ENCODE data around the gene FOXL1.

FOXL1 gene

DNA sequence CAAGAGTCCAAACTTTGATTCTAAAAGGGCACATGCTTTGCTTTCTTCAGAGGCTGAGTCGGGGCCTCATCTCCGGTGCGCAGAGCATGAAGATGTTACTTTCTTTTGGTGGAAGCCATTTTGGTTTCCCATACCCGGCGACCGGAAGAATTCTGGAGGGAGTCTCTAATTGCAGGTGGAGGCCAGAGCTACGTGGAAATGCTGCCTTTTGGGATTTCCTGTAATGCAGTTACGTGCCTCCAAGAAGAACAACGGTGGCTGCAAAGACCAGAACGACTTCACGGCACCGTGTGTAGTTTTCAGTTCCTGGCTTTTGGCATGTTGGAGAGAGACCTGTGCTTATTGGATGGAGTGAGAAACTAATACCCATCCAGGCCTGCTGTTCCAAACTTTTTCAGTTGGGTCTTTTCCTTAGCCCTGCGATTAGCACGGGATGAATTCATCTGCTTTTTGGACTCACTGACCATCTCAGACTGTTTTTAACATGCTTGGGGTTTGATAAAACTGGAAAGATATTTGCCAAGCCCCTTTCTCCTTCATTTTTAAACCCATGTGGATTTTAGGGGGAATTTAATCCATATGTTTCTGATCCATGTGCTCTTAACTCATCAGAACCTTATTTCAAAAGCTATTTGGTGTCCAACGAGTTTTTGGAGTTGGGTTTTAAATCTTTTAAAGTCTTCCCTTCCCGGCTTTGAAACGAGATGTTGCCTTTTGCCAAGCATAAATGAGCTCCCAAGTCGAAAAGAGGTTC is 19.0 kb downstream of the FOXL1 start:
- Histone ChIP-seq H3K27ac (no peak overlapping the region), H3K4me3 (no peak overlapping the region)

DNA sequence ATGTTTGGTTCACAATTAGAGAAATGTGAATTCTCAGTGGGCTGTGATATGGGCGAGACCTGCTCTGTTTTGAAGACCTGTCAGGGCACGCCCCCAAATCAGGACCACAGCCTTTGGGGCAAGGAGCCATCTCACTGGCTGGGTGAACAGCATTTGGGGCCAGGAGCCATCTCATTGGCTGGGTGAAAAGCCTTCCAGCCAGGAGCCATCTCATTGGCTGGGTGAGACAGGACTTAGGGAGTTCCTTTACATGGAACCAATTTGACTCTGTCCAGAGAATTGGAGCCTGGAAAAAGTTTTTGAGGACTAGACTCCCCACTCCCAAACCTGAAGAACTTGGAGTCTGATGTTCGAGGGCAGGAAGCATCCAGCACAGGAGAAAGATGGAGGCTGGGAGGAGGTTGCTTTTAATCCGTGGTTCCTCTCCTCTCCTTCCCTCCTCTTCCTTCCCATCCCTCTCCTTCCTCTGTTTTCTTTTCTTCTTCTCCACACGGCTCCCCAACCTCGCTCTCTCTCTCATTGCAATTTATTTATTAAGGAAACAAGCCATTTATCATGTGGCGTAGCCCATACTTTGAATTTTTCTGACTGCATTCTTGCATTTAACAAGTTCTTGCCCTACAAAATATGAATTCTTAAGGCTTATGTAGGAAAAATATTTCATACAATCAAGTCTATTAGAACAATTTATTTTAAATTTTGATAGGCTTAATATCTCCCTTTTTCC is 19.7 kb downstream of the FOXL1 start:
- H3K4me3 ChIP-seq, result no peak overlapping the region
- no peak overlapping the region for H3K27ac ChIP-seq

DNA sequence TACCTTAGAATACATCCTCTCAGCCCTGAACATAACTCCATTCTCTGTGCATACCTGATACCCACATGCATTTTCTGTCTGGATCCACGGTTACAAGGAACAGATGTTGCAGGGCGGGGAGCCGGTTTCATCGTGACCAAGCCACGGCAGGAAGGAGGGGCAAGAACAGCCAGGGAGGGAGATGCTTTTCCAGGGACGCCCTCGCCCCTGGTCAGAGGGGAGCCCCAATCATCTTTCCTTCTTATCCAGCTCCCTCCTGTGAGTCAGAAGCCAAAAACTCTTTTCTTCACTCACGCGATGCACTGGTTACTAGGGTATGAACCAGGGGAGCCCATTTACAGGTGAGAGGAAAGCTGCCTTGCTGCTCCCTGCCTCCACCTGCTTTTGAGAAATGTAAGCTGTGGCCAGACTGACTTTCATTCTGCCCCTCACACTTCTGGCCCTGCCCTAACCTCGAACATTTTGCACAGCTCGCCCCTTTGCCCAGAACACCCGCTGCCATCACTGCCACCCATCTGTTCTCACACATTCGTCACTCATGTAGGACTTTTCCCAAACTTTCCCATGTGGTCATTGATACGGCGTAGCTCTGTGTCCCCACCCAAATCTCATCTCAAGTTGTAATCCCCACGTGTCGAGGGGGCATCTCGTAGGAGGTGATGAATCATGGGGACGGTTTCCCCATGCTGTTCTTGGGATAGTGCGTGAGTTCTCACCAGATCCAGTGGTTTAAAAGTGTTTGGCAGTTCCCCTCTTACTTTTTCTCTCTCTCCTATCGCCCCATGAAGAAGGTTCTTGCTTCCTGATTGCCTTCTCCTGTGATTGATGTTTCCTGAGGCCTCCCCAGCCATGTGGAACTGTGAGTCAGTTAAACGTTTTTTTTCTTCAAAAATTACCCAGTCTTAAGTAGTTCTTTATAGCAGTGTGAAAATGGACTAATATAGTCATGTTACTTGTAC is 20.5 kb downstream of the FOXL1 start:
- H3K4me3 ChIP-seq, result no peak overlapping the region

DNA sequence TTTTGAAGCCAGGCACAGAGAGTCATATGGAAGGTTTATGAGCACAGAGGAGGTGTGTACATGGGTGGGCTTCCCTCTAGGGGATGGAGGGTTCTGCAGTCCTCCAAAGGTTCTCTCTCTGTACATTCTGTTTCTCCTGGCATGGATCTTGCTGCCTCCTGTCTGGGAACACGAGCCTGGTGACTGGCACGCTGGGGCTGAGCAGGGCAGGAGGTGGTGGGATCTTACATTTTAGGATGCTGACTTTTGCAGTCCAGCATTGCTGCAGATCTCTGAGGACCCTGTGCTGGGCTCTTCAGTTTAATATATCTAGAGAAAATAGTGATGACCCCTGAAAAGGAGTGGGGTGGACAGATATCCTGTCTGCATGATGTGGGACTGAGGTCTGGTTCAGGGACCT is 23.0 kb downstream of the FOXL1 start:
- Histone ChIP-seq H3K4me3 (no peak overlapping the region), H3K27ac (no peak overlapping the region)

More for the DNA sequence above, 20.5 kb downstream of the FOXL1 start:
- no peak overlapping the region for H3K27ac ChIP-seq

DNA sequence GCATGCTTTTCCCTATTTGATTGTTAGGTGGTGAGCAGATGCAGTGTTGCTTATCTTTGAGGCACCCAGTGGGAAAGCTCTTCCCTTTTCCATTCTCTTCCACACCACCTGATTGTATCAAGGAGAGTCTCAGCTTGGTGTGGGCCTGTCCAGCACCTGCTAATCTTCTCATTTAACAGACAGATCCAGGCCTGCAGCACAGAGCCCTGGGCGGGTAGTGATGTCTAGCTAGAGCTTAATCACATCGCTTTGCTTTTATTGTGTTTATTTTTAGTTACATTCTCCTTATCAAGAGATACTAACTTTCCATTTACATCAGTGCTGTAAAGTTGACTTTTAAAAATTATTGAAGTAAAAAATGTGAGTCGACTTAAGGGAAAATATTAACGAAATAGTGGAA is 24.2 kb downstream of the FOXL1 start:
- H3K27ac ChIP-seq, result no peak overlapping the region
- no peak overlapping the region for H3K4me3 ChIP-seq

DNA sequence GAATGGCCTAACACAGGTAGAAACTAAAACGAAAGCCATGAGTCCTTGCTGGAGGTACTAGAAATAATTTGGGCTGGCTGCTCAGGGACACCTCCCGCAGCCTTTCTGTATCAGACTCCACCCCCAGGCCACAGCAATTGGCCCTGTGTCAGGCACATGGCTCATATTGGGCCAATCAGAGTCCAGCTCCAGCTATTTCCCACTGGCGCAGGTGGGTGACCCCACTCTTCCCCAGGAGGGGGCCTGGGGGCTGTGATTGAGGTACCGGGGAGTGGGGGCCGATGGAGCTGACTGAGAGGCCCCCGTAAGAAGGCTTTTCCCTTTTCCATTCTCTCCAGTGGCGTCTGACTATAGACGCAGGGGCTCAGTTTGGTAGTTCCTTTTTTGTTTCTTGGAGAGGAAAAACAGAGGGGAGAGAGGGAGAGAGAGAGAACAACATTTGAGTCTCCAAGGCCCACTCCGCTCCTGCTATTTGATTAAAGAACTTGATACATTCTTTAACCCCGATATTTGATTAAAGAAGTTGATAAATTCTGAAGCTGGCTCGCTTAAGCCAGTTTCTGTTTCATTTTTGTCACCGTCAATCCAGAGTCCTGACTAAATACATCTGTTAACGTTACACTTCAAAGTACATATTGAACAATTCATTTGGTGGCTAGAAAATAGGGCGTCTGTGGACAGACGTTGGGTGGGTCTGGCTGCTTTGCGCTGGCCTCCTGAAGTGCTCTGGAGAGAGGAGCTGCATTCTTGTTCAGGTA is 26.3 kb downstream of the FOXL1 start:
- Histone ChIP-seq H3K4me3 (peak overlapping the region in 6 of 7 experiments; percentile 4 to 36 (median 22)), H3K27ac (peak overlapping the region in 3 of 21 experiments; percentile 3 to 29 (median 26))

DNA sequence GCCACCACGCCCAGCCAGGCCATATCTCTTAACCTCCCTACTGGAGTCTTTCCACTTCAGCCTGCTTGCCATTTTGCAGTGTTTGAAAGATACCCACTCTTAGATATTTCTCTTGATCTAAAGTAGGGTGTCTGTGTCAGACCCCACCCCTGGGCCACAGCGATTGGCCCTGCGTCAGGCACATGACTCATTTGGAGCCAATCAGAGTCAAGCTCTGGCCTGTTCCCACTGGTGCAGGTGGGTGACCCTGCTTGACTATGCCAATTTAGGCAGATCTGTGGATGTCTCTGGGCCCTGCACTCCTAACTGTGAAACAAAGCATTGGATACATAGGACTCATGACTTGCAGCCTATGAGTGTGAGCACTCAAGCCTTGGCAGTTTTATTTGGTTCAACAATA is 27.6 kb downstream of the FOXL1 start:
- H3K27ac ChIP-seq, result no peak overlapping the region
- H3K4me3 ChIP-seq, result no peak overlapping the region

DNA sequence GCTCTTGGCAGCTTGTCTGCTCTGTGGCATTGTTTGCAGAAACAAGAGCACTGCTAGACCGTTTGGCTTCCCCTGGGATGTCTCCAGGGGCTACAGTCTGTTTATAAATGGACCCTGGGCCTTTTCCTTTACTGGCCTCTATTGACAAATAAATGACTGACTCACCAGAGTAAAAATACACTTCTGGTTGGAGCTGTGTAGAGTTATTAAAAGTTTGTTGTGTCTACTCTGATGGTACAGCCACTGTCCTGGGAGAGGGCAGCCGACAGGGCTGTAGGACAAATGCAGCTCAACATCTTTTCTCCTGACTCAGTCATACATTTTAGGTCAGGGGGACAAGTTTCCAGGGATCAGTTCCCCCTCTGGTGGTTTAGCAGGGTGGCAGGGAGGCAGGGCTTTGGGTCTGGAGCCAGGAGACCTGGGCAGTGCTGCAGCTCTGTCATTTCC is 30.0 kb downstream of the FOXL1 start:
- Histone ChIP-seq H3K27ac (no peak overlapping the region), H3K4me3 (no peak overlapping the region)

DNA sequence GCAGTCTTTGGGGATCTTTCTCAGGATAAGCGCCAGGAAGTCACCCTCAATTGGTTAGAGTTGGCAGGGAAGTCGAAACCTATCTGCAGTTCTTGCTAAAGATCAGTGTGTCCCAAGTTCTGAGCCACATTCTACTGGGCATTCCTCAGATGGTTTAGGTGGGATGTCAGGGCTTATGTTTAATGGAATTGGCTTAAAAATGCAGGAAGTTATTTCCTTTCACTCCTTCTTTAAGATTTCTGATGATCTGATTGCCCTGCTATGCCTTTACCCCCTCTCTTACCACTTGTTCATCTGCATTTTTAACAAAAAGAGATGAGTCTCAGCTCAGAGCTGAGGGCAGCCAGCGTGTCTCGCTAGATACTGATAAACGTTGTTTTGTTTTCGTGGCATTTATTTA is 30.8 kb downstream of the FOXL1 start:
- Histone ChIP-seq H3K4me3 (no peak overlapping the region), H3K27ac (no peak overlapping the region)

DNA sequence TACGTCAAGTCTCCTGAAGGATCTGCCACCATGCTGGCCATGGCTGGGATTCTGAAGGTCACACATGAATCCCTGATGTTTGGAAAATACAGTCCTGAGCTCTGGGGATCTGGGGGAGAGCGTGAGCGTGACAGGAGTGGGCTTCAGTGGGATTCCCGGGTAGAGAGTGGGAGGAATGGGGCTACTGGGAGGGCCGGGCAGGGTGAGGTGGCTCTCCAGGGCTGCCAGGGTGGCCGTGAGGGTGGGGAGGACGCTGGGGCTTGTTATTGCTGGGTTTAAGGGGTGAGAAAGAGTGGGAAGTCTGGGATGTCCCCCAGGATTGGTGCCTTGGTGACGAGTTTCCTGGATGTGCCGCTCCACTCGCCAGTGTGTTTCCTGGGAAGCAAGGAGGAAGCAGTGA is 31.3 kb downstream of the FOXL1 start:
- Histone ChIP-seq H3K27ac (no peak overlapping the region), H3K4me3 (no peak overlapping the region)

DNA sequence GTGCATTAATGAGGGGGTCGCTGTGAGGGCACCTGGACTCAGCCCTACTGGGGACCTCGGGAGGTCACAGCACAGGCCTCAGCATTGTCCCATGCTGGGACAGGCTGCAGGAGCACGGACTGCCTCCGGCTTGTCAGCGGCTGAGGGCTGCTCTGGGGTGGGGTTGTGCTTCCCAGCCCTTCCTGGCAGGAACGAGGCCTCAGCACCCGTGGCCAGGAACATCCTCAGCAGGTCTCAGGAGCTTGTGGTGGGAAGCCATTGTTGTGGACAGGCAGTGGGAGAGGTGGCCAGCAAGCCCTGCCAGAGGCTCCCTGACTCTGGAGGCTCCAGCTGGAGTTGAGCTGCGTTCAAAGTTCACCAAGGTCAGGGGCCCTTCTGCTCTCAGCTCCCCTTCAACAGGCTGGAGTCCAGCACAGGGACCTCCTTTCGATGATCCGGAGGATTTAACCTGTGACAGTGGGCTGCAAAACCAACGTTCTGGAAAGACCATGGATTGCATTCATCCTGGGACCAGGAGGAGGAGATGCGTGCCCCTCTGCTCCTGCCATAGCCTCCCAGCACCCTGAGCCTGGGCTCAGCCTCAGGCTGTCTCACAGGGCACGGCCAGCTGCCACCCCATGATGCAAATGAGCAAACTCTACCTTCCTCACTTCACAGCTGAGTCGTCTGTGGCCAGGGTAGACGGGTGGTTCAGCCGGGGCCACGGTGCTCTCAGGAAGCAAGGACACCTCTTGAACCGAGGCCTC is 32.6 kb downstream of the FOXL1 start:
- Histone ChIP-seq H3K27ac (no peak overlapping the region), H3K4me3 (no peak overlapping the region)

DNA sequence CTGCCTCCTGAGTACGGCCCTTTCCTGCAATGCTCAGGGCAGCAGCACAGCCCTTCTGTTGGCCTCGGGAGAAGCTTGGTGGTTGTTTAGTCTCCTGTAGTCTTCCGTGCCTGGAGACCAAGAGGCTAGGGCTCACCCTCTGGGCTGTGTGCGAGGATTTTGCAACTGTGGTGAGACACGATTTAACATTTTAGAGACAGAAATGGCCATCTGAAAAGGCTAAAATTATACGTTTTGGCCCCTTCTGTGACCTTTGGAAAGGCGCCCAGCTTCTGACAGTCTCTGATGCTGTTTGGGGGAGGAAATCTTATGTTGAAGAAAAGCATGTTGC is 33.1 kb downstream of the FOXL1 start:
- Histone ChIP-seq H3K4me3 (no peak overlapping the region), H3K27ac (no peak overlapping the region)

DNA sequence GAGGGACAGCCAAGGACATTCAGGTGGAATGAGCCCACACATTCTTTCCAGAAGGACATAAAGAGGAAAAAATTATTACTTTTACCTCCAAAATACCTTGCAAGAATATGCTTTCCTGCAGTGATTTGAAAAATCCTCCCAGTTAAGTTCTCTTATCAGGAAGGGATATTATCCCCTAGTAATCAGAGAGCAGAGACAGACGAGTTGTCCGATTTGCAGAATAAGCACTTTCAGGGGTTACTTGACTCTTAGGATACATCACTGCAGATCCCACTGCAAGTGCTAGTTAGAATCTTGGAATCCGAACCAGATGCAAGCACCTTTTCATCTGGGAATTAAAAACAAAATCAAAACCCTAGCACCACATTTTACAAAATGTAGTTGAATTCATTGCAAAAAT is 33.6 kb downstream of the FOXL1 start:
- Histone ChIP-seq H3K27ac (no peak overlapping the region), H3K4me3 (no peak overlapping the region)

DNA sequence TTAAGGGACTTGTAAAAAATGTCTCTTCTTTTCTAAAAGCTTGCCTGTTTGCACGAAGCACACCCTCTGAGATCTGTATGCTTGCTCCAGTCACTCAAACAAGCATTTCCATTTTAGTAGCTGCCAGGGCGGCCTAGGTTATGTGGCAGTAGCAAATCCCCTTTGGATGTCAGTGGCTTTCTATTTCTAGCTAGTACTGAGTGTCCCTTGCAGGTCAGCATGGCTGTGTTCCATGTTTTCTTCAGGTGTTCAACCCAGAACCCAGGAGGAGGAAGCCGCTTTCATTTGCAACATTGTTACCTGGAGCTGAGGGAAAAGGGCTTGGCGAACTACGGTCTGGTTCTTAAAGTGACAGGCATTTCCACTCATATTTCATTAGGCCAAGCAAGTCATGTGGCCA is 36.4 kb downstream of the FOXL1 start:
- no peak overlapping the region for H3K27ac ChIP-seq
- no peak overlapping the region for H3K4me3 ChIP-seq

DNA sequence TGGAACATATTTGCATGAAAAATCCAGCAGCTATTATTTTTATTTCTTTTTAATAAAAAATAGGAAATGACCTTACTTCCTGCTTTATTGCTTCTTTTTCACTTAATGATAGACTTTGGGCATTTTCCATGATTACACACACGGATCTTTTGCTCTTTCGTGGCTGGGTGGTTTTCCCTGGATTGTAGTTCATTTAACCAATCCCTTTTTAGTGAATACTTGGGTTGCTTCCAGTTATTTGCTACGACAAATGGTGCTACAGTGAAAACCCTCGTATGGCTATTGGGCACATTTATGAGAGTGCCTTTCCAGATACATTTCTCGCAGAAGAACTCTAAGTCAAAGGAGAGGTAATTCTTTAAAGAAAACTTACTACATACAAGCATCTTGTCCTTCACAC is 38.6 kb downstream of the FOXL1 start:
- H3K27ac ChIP-seq, result no peak overlapping the region

DNA sequence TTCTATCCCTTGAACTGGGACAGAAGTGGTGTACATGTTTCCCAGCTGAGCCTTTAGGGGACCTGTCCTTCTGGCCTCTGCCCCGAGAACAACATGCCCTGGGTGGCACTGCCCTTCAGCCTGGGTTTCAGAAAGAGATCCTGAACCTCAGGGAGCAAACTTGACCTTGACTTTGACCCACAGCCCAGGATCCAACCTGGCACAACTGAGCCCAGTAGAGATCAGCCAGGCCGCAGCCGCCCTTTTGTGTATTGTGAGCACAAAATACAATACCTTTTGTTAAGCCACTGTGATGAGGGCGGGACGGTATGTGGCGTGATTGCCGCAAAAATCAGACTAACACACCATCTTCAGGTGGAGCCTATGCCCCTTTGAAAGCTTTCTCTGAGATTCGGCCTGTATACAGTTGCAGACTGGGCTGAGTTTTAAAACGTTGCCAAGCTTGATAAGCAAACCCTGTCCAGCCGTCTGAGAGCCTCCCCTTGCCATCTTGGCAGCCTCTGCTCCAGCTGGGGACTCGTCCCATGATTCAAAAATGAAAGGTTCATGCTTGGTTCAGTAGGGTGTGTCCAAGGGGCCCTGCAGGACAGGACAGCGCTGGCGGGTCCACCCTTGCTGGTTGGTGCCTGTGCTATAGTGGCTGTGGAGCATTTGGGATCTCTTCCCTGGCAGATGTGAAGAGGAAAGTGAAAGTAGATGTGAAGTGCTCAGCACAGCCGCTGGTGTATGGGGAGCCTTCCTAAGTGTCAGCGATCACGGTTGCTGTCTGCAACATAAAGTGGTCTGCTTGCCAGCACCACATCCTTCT is 40.3 kb downstream of the FOXL1 start:
- peak overlapping the region in 1 of 7 experiments; percentile 10 for H3K4me3 ChIP-seq
- no peak overlapping the region for H3K27ac ChIP-seq

More for the DNA sequence above, 38.6 kb downstream of the FOXL1 start:
- no peak overlapping the region for H3K4me3 ChIP-seq

DNA sequence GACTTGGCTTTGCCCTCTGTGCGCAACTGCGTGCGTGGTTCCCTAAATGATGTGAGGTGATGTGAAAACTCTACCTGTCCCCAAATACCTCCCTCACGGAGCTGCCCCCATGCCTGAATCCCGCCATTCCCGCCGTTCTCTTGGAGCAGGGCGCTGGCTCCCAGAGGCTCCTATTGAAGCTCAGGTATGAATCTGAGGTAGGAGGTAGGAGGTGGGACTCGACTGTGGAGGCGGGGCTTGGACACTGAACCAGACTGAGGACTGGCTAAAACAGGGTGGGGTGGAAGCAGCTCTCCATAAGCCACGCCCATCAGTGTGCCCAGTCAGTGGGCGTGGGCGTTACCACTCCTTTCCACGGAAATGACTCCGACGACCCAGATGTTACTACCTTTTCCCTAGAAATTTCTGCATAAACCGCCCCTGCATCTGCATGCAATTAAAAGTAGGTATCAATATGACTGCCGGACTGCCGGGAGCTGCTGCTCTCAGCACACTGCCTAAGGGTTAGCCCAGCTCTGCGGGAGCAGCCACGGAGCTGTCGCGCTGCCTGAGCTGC is 41.0 kb downstream of the FOXL1 start:
- Histone ChIP-seq H3K27ac (no peak overlapping the region), H3K4me3 (peak overlapping the region in 1 of 7 experiments; percentile 10)

DNA sequence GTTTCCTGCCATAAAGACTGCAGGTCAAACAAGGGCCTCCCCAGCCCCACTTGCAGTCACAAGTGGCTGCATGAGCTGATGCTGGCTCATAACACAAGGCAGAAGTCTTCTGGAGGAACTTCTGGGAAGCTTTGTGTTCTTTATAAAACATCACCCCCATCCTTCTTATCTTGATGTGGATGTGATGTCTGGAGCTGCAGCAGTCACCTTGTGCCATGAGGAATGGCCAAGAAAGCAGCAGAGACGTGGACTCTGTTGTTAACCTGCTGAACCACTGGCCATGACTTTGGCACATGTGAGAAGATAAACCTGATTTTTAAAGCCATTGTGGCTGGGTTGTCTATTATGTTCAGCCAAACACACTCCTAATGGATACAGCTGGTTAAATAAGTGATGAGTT is 41.8 kb downstream of the FOXL1 start:
- Histone ChIP-seq H3K4me3 (no peak overlapping the region), H3K27ac (no peak overlapping the region)

Measured in skin epidermis (tissue), 12 donors.